Ovary (tissue), 9 donors: Measurements from ENCODE around the gene RYR3. TPM values are rescaled to one million over a fixed set of nuclear protein-coding genes. Genes with fewer than 3 reads are reported as not detected.

ENCODE experiments used
- DNase-seq, 5 donors: peaks; one replicate each; pipeline ENCODE4 v3.0.0-alpha.2; 2019 to 2020
- H3K27ac ChIP-seq, 2 donors: fragments of 200-600 bp; one replicate each; pipeline versions ENCODE4 v1.5.1 to v1.8.0; 2019 to 2022
- H3K27me3 ChIP-seq: fragments of 200-600 bp; one replicate; pipeline ENCODE4 v1.8.0; 2022
- H3K36me3 ChIP-seq: fragments of 200-600 bp; sonication (generic); one replicate; pipeline ENCODE4 v1.5.1; 2019
- H3K4me1 ChIP-seq: one replicate; pipeline ENCODE4 v1.8.1; 2013; ENCODE audit warnings: mild to moderate bottlenecking, moderate library complexity; ENCODE audit not compliant: insufficient read depth
- H3K4me3 ChIP-seq: fragments of 200-600 bp; sonication (generic); one replicate; pipeline ENCODE4 v1.5.1; 2017
- H3K9me3 ChIP-seq, 2 donors: fragments of 200-600 bp in 1 of 2; sonication (generic) in 1 of 2; one replicate each; pipeline versions ENCODE4 v1.5.1 to v1.8.1; 2013 to 2019; ENCODE audit warnings: mild to moderate bottlenecking in 1 of 2, moderate library complexity in 1 of 2
- EP300 ChIP-seq: sonication (generic); formaldehyde crosslinking; IDR thresholded peaks from one replicate; pipeline ENCODE4 v1.6.1; 2017; ENCODE audit warnings: antibody characterized with exemption
- POLR2A ChIP-seq: fragments of 450-650 bp; IDR thresholded peaks from one replicate; pipeline ENCODE4 v1.6.1; 2017; ENCODE audit warnings: antibody characterized with exemption, mild to moderate bottlenecking, moderate library complexity
- WGBS, 3 donors: extraction: QIAGEN DNeasy Blood & Tissue Kit in 1 of 3; methylation state at CpG; one replicate each; pipeline versions ENCODE4 v1.1.5 to v1.1.7; 2013 to 2017; 5-methylcytosine and 5-hydroxymethylcytosine counted together
- intact Hi-C, 4 donors: fragments of 100-400 bp; cut with DNase I; formaldehyde crosslinking; loops; one replicate each; pipeline versions ENCODE4 v1.11.0 to v1.15.1; 2022 to 2023
- polyA plus RNA-seq, 2 donors: library from polyadenylated mRNA; stranded (reverse); fragments of 200-250 nt in 1 of 2; fragments of 350-450 nt in 1 of 2; fragmentation: Illumina TruSeq in 1 of 2; extraction: RNeasy Lipid Tissue Mini Kit (QIAGEN cat#74804) in 1 of 2; gene quantifications; one replicate each; pipeline ENCODE4 v1.2.3, GENCODE V29; 2013 to 2014
- total RNA-seq, 7 donors: library from RNA; depleted of rRNA in 2 of 7; stranded (reverse); fragments of >200 nt in 2 of 7; fragmentation: NEBNext Ultra II Directional in 3 of 7; extraction: Animal tissue kit (Norgen Biotek cat#: 25700) in 3 of 7; gene quantifications; one replicate each; pipeline versions ENCODE4 v1.1.0 to v1.2.4, GENCODE V29; 2016 to 2023
- TF ChIP-seq, protein P1 (sequence below), 3 donors: fragments of 450-650 bp in 2 of 3; fragments of 200-600 bp in 1 of 3; IDR thresholded peaks; one replicate each; pipeline versions ENCODE4 v1.5.1 to v1.8.0; 2016 to 2022; ENCODE audit warnings: antibody characterized with exemption in 3 of 3, mild to moderate bottlenecking in 1 of 3
- donor health status: DM: no; HTN: no; CAD: no; lungs with moderate emphysema.
- donor health status: DM: no; HTN: no; CAD: no.
- donor health status: Bipolar disorder and iron deficiency.
- donor health status: DM: yes; HTN: yes; CAD: no.
- donor health status: DM: no; HTN: no; CAD: no.
- donor health status: DM: yes; HTN: yes; CAD: no.

Gene RYR3
- total and polyA plus RNA-seq, 9 donors: 0.52 to 6.0 (median 0.96) TPM

- no peak overlapping the region for H3K4me3 ChIP-seq
- H3K4me1 ChIP-seq: no peaks in the 10 kb centered on the region
- intact Hi-C loops: no loop called here
- H3K36me3 ChIP-seq: no peaks in the 10 kb centered on the region
- no peak overlapping the region for H3K27ac ChIP-seq
- TF ChIP-seq POLR2A (no peak), EP300 (no peak)
- TF ChIP-seq, protein P1, sequence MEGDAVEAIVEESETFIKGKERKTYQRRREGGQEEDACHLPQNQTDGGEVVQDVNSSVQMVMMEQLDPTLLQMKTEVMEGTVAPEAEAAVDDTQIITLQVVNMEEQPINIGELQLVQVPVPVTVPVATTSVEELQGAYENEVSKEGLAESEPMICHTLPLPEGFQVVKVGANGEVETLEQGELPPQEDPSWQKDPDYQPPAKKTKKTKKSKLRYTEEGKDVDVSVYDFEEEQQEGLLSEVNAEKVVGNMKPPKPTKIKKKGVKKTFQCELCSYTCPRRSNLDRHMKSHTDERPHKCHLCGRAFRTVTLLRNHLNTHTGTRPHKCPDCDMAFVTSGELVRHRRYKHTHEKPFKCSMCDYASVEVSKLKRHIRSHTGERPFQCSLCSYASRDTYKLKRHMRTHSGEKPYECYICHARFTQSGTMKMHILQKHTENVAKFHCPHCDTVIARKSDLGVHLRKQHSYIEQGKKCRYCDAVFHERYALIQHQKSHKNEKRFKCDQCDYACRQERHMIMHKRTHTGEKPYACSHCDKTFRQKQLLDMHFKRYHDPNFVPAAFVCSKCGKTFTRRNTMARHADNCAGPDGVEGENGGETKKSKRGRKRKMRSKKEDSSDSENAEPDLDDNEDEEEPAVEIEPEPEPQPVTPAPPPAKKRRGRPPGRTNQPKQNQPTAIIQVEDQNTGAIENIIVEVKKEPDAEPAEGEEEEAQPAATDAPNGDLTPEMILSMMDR (IDR thresholded peaks at IDR 0.05): no peak
- no peaks in the 10 kb centered on the region for H3K27me3 ChIP-seq
- DNase-seq: no peak
- WGBS, 3 donors: 40 to 54% (median 40%) methylated on average over 6 of the region's 6 CpGs
- H3K9me3 ChIP-seq: no peaks in the 10 kb centered on the region
Measured at GRCh38 chr15:33846862-33847261, 536.1 kb downstream of the RYR3 start.

GRCh38 chr15:33848011-33848410, 537.2 kb downstream of the RYR3 start:
- Histone ChIP-seq H3K4me1 (no peaks in the 10 kb centered on the region), H3K9me3 (no peaks in the 10 kb centered on the region), H3K27me3 (no peaks in the 10 kb centered on the region), H3K27ac (no peak overlapping the region), H3K4me3 (no peak overlapping the region), H3K36me3 (no peaks in the 10 kb centered on the region)
- TF ChIP-seq EP300: no peak
- TF ChIP-seq, protein P1 (IDR thresholded peaks at IDR 0.05): no peak
- no peak for TF ChIP-seq POLR2A
- no peak for DNase-seq
- 89 to 96% (median 94%) methylated on average over 3 of the region's 3 CpGs for WGBS, 3 donors
- intact Hi-C loops: no loop called here

DNA sequence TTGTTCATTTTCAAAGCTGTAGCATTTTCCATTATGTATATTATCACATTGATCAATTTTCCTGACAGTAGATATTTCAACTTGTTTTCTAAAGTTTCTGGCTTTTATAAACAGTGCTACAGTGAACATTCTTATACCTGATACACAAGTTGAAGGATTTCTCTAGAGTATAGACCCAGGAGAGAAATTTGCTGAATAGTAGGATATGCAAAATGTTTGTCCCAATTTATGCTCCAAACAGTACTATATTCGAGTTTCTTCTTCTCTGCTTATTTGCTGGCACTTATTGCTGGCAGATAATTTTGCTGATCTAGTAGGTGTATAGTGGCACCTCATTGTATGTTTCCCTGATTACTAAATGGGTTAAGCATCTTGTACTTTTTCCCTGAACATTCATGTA, 540.3 kb downstream of the RYR3 start:
- no peak for TF ChIP-seq POLR2A
- TF ChIP-seq EP300: no peak
- TF ChIP-seq, protein P1 (IDR thresholded peaks at IDR 0.05): no peak
- intact Hi-C loops: no loop called here
- WGBS, 3 donors: 77 to 91% (median 80%) methylated on average over 1 of the region's 1 CpG
- DNase-seq: no peak
- Histone ChIP-seq H3K4me3 (no peak overlapping the region), H3K27me3 (no peaks in the 10 kb centered on the region), H3K27ac (no peak overlapping the region), H3K9me3 (no peaks in the 10 kb centered on the region), H3K4me1 (no peaks in the 10 kb centered on the region), H3K36me3 (no peaks in the 10 kb centered on the region)

GRCh38 chr15:33852094-33852493, 541.3 kb downstream of the RYR3 start:
- WGBS, 3 donors: 25 to 50% (median 33%) methylated on average over 1 of the region's 1 CpG
- H3K27ac ChIP-seq: no peak overlapping the region

More at GRCh38 chr15:33852094-33852493, 541.3 kb downstream of the RYR3 start:
- no peaks in the 10 kb centered on the region for H3K9me3 ChIP-seq
- H3K4me1 ChIP-seq: no peaks in the 10 kb centered on the region
- no peaks in the 10 kb centered on the region for H3K36me3 ChIP-seq
- H3K27me3 ChIP-seq: no peaks in the 10 kb centered on the region
- TF ChIP-seq, protein P1 (IDR thresholded peaks at IDR 0.05): no peak
- H3K4me3 ChIP-seq: no peak overlapping the region
- intact Hi-C loops: no loop called here
- no peak for DNase-seq
